ENCODE measurements around the gene PDHX. TPM values are rescaled to one million over a fixed set of nuclear protein-coding genes. Genes with fewer than 3 reads are reported as not detected.

Gene PDHX
- 38.9 and 48.8 TPM in 2 replicates for total RNA-seq

DNA sequence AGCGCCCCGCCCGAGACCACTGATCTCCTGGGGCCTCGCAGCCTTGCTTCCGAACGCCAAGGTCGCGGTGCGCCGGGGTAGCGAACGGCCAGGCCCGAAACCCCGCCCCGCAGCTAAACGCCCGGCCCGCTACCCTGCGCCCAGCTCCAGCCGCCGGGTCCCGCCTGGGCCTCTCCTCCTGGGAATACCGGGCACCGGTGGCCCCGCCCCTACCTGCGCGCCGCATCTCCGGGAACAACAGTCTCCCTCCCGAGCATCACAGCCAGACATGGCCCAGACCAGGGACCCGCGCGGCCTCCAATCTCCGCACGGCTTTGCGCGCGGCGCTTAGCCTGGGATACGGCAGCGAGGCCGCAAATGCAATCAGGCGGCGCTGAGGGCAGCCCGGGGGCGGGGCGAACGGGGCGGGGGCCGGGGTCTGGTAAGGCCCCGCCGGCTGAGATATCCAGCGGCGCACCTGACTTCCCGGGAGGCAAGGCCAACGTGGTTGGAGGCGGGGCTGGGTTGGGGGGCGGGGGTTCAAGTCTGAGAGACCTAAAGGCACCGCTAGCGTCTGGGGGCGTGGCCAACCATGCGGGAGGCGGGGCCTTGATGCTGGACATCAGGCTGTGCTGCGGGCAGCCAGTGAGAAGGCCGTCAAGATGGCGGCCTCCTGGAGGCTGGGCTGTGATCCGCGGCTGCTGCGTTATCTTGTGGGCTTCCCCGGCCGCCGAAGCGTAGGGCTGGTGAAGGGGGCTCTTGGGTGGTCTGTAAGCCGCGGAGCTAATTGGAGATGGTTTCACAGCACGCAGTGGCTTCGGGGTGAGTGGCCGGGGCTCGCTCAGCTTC lies at the start of gene PDHX, which contains the start of gene APIP:
TSS of gene PDHX (plus strand) at position 604 of the 828 bp plus-strand sequence. CDS start at position 642, 38 bp downstream.
TSS of gene APIP (minus strand) at position 365 of the 828 bp plus-strand sequence. CDS start at position 270, 95 bp downstream.

Other genes with a start within 250 kb of the PDHX start
- 26.6 and 27.9 TPM in 2 replicates for gene APIP, start 239 bp upstream of the PDHX start, total RNA-seq
- 366 and 419 TPM in 2 replicates for gene CD44, start 222.6 kb downstream of the PDHX start, total RNA-seq

All from uterine smooth muscle cell (primary cell).